ENCODE results near the gene CCDC88A.
"Not testable (repeated sequence)": the region's sequence is repeated elsewhere in the genome, so short reads cannot be mapped to it uniquely, and the experiment has no call there.

CCDC88A gene

GRCh38 chr2:55419679-55420438 is at the start of gene CCDC88A:
Gene CCDC88A (minus strand): TSS chr2:55419856. CDS start chr2:55419079, 777 bp downstream.
- DNase-seq: peak; percentile 96 to 99

DNA sequence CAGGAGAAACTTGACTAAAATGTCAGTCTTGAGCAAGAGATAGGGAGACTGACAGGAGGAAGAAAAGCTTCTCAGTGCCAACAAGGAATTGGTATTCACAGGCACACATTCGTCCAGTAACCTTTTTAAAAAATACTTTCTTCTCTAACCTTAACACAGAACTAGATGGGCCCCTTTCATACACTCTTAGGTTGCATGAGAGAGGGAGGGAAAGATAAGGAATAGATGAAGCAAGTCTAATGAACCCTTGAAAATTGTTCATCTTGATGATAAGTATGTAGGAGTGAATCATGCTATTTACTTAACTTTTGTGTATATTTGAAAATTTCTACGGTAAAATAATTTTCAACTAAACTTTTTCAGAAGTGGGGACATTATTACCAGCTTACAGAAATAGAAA is 42.0 kb upstream of the CCDC88A start:
- DNase-seq: no peak

DNA sequence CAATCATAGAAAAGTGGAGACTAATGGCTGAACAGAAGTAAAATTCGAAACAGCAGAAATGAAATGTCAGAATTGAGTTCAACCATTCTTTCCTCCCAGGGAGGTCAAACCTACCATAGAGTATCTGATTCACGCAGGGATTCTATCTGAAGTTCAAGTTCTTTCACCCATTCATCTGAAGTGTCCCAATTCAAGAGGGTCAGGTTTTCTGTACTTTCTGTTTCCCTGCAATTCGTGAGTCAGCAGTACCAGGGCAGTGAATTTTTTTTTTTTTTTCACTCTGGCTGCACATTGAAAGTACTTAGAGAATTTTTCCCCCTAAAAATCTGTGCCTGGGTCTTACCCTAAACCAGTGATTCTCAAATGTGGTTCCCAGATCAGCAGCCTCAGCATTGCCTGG is 40.9 kb upstream of the CCDC88A start:
- DNase-seq: no peak

DNA sequence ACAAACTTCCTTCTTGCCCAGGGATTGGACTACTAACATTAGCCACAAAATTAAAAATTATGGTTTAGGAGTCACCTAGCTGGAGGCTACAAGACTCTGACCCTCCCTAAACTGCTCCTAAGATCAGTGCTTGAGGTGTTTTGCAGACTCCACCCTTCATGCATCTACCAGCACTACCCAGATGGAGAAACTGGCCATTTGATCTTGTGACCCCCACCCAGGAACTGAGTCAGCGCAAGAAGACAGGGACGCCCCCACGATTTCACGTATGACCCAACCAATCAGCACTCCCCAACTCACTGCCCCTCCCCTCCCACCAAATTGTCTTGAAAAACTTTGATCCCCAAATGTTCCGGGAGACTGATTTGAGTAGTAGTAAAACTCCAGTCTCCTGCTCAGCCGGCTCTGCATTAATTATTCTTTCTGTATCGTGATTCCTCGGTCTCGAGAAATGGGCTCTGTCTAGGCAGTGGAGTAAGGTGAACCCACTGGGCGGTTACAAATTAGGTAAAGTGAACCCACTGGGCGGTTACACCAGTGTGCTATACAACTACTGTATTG is 40.1 kb upstream of the CCDC88A start:
- DNase-seq: no peak

- DNase-seq: no peak
Measured at GRCh38 chr2:55459279-55459678, 39.6 kb upstream of the CCDC88A start.

- DNase-seq: no peak
Measured at GRCh38 chr2:55454121-55454520, 34.5 kb upstream of the CCDC88A start.

GRCh38 chr2:55452879-55453278 is 33.2 kb upstream of the CCDC88A start:
- DNase-seq: no peak

DNA sequence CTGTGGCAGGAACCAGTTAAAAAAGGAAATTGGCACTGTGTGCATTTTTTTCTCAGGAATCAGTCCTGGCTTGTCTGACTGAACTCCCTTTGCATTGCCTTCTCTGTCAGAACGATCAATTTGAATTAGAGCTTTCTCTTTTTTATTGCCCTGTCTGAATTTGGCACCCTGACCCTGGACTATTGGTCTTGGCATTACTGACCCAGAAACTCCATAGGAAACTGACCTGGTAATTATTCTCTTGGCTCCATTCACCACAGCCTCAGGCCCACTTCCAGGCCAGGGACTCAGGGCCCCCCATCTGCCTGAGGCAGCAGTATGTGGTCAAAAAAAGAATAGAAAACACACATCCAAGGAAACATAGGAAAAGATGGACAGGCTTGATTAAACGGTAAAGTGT is 32.0 kb upstream of the CCDC88A start:
- DNase-seq: peak in 1 of 2 experiments; percentile 18

DNA sequence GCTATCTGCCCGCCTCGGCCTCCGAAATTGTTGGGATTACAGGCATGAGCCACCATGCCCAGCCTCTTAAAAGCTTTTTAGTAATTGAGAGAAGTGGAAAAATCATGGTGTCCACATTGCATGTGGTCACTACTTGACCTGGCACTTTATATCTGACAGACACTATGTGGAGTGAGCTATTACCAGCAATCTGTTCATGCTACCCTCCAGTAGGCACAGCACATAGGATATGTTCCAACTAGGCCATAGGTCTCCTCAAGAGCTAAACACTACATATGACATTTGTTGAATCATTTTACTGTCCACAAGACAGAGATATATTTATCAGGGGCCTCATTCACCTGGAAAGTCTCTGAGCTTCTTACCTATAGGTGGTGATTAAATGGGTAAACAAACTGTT is 30.4 kb upstream of the CCDC88A start:
- not testable (repeated sequence) for DNase-seq

DNA sequence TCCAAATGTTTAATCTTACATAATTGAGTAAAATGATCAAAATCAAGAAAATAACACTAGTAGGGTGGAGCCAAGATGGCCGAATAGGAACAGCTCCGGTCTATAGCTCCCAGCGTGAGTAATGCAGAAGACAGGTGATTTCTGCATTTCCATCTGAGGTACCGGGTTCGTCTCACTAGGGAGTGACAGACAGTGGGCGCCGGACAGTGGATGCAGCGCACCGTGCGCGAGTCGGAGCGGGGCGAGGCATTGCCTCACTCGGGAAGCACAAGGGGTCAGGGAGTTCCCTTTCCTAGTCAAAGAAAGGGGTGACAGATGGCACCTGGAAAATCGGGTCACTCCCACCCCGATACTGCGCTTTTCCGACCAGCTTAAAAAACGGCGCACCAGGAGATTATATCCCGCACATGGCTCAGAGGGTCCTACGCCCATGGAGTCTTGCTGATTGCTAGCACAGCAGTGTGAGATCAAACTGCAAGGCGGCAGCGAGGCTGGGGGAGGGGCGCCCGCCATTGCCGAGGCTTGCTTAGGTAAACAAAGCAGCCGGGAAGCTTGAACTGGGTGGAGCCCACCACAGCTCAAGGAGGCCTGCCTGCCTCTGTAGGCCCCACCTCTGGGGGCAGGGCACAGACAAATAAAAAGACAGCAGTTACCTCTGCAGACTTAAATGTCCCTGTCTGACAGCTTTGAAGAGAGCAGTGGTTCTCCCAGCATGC is 22.5 kb upstream of the CCDC88A start:
- not testable (repeated sequence) for DNase-seq

- no peak for DNase-seq
Measured at GRCh38 chr2:55441280-55441892, 21.7 kb upstream of the CCDC88A start.

DNA sequence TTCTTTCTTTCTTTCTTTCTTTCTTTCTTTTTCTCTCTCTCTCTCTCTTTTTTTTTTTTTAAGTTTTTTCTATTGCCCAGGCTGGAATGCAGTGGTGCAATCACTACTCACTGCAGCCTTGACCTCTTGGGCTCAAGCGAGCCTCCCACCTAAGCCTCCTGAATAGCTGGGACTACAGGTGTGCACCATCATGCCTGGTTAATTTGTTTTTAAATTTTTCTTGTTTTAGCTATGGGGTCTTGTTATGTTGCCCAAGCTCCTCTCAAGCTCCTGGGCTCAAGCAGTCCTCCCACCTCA is 19.4 kb upstream of the CCDC88A start:
- no peak for DNase-seq

- DNase-seq: no peak
Measured at GRCh38 chr2:55438391-55439100, 18.9 kb upstream of the CCDC88A start.

DNA sequence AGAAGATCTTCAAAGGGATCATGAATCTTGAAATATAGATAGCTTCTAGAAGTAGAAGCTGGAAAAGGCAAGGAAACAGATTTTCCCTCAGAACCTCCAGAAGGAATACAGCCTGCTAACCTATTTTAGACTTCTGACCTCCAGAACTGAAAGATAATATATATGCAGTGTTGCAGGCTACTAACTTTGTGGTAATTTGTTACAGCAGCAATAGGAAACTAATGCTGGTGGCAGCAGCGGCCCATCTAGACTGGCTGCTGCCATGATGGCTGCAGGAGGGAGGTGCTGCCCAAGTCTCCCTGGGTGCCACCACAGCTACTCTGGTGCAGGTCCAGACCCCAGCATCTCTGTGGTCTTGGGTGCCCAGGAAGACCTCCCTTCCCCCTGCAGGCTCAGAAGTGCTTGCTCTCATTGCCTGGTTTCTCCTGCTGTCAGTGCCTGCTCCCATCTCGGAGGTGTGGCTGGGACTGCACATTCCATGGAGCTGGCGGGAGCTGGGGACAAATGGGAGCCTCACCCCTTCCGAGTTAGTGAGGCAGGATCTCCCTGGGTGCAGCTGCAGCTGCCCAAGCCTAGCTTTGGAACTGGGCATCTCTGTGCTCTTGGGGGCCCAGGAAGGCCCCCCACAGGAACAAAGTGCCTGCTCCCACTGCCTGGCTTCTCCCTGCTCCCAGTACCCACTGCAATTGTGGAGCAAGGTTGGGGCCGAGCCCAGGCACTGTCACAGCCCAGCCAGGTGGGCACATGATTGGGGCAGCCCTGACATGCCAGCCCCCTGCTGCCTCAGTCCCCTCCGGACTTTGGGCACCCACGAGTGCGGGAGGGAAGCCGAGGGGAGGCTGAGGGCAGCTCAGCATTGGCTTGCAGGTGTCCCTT is 18.1 kb upstream of the CCDC88A start:
- DNase-seq: no peak

GRCh38 chr2:55431982-55432627 is 12.4 kb upstream of the CCDC88A start:
- DNase-seq: peak in 1 of 2 experiments; percentile 30

GRCh38 chr2:55430211-55430975 is 10.7 kb upstream of the CCDC88A start:
- peak in 1 of 2 experiments; percentile 27 for DNase-seq

GRCh38 chr2:55428258-55428657 is 8.6 kb upstream of the CCDC88A start:
- DNase-seq: no peak

DNA sequence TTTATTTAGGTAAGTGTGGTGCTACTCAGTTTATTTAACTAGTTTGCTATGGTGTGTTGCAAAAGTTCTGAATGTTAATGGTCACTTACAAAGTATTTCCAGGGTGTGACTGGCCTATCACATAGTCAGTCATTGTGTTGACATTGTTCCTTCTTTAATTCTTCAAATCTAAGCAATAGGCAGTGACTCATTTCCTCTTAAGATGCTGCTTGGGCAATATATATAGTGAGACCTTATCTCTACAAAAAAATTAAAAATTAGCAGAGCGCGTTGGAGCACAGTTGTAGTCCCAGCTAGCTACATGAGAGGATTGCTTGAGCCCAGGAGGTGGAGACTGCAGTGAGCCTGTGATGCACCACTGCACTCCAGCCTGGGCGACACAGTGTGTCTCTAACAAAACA is 5.8 kb upstream of the CCDC88A start:
- no peak for DNase-seq

DNA sequence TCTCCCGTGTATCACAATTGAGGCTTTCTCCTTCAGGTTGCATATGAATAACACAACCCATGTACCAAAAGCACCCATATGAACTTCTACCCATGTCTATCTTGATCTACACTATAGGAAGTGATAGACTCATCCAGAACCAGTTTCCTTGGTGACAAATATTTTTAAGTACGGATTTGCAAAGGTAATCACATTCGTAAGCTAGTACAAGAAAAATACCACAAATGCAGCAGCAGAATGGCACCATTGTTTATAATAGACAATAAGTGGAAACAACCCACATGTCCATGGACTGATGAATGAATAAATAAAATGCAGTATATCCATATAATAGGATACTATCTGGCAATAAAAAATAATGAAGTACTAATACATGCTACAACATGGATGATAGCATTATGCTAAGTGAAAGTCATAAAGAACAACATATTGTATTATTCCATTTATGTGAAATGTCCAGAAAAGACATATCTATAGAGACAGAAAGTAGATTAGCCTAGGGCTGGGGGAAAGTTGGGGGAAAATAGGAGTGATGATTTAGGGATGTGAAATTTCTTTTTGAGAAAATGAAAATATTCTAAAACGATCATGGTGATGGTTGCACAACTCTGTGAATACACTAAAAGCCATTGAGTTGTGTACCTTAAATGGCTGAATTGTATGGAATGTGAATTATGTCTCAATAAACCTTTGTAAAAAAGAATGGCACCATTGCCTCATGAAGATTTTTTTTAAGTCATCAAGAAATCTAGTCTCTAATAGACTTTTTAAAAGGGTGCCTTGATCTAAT is 3.4 kb upstream of the CCDC88A start:
- DNase-seq: no peak

DNA sequence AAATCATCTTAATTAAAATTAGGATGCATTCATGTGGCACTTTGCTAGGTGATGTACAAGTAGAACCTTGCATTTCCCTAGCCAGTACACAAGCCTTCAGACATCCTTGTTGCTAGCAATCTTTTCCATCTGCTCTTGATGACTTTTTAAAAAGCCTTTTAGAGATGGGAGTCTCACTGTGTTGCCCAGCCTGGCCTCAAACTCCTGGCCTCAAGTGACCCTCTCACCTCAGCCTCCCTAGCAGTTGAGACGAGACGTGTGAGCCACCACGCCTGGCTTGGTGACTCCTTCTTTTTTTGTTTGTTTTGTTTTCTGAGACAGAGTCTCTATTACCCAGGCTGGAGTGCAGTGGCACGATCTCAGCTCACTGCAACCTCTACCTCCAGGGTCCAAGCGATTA is 1.7 kb upstream of the CCDC88A start:
- DNase-seq: no peak

Measured in NCI-H2081 (cell line).